GM19035 (cell line): ENCODE measurements around the gene MPC1.

Experiments
- ATAC-seq: cut with Tn5 transposase; IDR thresholded peaks from one replicate; pipeline ENCODE4 v1.9.1; 2021; ENCODE audit not compliant: unreplicated experiment

The MPC1 gene

DNA sequence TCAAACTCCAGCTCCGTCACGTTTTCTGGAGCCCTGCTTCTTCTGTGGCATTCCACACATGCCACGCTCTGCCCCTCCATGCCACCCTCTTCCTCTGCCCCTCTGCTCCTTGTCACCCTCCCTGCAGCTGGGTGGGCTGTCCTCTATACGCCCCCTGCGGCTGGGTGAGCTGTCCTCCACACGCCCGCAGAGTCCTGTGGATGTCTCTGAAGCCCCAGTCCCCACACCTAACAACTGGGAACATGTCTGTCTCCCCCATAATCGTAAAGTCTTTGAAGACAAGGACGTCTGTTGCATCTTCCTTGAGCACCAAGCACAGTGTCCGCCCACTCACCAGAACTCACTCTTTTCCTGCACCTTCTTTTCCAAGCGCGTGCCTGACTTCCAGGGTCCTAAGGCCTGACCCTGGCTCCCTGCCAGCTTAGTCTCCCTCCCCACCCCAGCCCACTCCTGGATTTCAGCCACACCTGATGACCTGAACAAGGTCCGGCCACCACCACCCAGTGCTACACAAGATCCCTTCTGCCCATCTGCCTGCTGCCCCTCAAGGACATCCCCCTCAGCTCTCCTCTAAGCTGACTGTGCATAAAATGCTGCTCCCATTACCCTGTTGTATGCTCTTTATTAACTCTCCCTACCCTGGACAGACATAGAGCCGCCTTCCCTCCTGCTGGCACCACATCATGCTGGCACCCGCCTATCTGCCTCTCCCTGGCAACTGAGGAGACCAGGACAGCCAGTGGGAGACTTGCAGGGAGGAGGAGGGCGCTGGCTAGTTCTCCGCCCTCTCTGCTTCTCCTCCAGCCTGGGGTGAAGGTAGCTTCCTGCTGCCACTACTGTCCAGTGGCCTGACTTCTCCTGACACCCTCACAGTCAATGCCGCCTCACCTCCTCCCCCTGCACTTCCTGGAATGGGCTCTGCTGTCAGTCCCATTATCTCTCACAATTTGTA, 63.8 kb downstream of the MPC1 start:
- ATAC-seq, result no peak

DNA sequence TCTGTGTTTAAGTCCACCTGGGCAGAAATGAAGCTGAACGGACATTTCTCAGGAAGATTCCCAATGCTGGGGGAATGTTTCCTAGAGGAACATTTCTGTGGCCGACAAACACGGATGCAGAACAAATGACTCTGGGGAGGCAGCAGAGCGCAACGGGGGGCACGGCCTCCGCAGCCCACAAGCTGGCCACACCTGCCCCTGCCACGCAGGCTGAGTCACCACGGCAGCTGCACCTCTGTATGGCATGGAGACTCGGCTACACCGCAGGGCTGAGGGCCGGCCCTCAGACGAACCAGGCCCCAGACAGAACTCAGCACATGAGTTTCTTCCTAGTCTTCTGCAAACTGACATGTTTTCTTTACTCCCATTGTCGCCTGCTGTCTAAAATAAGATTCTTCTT, 64.5 kb downstream of the MPC1 start:
- no peak for ATAC-seq

DNA sequence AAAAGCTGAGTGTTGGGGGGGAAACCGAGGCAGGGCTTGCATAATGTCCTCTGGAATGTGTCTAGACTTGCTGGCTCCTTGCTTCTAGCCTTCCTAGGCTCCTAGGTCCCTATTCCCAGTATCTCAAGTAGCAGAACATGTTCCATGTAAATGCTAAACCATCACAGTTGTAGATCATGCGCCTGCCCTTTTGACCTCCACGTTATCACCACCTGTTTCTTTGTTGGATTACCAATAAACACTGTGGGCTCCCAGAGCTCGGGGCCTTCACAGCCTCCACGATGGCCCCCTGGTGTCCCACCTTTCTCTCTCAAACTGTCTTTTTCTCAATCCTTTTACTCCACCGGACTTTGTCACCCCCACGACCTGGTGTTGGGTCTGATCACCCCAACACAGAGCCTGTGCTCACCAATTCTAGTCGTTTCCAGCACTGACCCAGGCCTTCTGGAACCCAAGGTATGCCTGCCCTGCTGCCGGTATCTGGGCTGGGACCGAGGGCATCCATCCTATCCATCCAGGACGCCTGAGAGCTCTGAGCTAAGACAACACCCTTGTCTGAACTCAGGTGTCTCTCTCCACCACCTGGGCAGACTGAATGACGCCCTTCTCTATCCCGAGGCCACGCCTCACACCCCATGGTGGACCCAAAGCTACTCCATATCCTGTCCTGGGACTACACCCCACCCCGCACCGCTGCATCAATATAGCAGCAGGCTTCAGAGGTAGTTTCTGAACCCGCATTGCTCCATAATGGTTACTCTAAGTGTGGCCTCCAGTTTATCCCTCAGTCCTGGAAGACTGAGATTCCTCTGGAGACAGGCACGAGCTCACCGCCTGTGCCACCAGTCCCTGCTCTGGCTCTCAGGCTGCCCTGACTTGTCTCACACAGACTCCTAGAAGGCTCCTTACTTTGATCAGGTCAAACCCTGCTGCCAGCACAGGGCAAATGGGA, 65.2 kb downstream of the MPC1 start:
- ATAC-seq, result no peak

DNA sequence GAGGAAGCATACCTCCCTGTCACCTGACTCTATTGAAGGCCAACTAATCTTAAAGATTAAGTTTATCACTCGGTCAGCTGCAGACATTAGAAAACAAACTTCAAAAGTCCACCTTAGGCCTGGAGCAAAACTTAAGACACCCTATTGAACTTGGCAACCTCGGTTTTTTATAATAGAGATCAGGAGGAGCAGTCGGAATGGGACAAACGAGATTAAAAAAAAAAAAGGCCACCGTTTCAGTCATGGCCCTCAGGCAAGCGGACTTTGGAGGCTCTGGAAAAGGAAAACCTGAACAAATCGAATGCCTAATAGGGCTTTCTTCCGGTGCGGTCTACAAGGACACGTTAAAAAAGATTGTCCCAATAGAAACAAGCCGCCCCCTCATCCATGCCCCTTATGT, 67.3 kb downstream of the MPC1 start:
- no peak for ATAC-seq
